Ramos (cell line): Measurements from ENCODE around the gene ZNF723.
"Not testable (repeated sequence)": the region's sequence is repeated elsewhere in the genome, so short reads cannot be mapped to it uniquely, and the experiment has no call there.

Experiments used
- in situ Hi-C: fragments of 300-500 bp; cut with MboI; formaldehyde crosslinking; loops from one replicate; pipeline ENCODE4 v1.14.3; 2022; ENCODE audit warnings: low sequenced_read_pairs; ENCODE audit not compliant: unreplicated experiment

ZNF723 gene

GRCh38 chr19:22832031-22832762 lies at the start of gene ZNF723:
Gene ZNF723 (plus strand): TSS chr19:22832291. CDS start chr19:22832380, 89 bp downstream.
- in situ Hi-C loops = no loop called here

DNA sequence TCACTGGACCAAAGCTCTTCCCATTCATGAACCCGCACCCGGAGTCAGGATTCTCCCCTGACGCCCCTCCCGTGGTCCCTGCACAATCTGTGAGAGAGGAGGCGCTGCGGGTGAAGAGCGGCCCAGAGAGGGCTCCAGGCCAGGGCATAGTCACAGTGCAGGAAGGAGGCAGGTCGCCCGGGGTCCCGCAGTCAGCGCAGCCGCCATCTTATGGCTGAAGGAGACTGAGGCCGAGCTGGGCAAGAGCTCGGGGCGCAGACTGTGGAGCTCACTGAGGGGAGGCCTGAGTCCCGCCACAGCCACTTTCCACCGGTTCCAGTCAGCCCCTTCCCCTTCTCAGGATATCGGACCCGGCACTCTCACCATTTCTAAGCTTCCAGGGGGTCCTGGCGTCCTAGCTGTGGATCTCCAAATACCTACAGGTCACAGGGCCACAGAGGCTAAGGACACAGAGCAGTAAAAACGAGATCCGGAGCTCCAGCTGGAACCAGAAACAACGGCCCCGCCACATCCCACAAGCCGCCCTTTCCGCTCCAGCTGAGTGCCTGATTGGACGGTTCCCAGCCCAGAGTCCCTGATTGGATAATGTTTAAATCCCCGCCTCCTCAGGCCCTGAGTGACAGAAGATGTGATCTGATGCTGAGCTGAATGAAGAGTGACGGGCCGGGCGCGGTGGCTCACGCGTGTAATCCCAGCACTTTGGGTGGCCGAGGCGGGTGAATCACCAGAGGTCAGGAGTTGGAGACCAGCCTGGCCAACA lies 48.3 kb upstream of the ZNF723 start, which contains the start of gene ZNF99:
Gene ZNF99 (minus strand): TSS at position 501 of the 760 bp plus-strand sequence. CDS start 135 bp downstream, at position 366.
- in situ Hi-C loops = no loop called here

DNA sequence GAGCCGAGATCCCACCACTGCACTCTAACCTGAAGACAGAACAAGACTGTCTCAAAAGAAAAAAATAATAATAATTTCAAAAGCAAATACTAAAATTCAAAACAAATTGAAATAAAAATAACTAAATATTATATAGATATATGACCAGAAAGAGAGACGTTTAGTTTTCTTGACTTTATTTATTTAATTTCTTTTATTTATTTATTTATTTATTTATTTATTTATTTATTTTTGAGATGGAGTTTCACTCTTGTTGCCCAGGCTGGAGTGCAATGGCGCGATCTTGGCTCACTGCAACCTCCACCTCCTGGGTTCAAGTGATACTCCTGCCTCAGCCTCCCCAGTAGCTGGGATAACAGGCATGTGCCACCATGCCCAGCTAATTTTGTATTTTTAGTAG lies 39.2 kb upstream of the ZNF723 start:
- in situ Hi-C loops = not testable (repeated sequence)

GRCh38 chr19:22797040-22797439 lies 35.1 kb upstream of the ZNF723 start:
- in situ Hi-C loops = no loop called here

GRCh38 chr19:22806418-22806817 lies 25.7 kb upstream of the ZNF723 start:
- in situ Hi-C loops = no loop called here

DNA sequence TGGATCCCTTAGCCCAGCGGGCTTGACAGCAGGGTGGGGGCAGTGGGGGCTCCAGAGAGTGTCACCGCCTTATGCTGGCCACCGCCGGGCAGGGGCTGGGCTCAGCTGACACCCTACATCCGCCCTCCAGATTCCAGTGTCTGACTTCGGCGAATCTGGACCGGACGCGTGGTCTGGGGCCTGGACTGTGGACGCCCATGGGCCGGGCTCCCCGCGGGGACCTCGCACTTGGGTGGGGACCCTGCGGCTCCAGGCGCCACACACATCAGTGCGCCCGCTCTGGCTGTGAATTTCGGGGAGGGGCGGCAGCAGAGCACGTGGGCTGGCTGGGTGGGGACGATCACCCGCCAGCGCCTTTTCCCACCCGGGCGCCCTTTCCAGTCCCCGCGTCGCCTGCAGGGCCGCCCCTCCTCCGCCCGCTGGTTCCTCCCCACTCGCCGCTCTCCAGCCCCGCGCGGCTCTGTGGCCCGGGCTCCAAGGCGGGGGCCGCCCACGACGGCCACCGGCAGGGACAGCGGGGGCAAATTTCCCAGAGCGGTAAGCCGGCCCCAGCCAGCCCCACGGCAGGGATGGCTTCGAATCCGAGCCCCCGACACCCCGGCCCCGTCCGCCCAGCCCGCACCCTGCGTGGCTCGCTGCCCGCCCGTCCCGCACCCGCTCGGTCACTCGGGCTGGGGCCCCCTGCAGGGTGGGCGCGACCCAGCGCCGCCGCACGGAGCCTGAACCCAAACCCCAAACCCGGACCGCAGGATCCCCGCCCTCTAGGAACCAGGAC lies 24.8 kb upstream of the ZNF723 start:
- in situ Hi-C loops = no loop called here

DNA sequence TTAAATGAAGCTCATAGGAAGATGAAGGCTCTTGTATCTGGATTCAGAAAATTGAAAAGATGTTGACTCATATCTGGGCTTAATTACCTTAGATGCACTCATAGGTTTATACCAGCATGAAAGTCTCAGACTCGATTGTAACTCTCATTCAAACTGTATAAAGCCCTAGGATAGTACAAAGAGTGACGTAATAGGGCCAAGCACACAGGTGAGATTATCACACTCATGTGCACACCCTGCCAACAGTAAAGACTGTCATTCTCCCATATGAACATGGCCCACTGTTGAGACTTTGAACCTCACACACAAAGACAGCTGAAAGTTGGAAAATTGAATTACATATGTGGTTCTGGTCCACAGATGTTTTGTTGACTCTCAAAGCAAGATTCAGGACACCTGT lies 18.0 kb upstream of the ZNF723 start:
- in situ Hi-C loops = no loop called here

DNA sequence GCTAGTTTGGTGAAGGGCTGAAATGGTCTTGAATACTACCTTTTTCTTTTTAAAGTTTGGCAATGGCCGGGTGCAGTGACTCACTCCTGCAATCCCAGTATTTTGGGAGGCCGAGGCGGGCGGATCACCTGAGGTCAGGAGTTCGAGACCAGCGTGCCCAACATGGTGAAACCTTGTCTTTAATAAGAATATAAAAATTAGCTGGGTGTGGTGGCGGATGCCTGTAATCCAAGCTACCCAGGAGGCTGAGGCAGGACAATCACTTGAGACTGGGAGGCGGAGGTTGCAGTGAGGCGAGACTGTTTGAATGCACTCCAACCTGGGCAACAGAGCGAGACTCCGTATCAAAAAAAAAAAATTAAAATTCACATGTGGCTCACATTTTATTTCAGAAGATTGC lies 880 bp upstream of the ZNF723 start:
- in situ Hi-C loops = no loop called here

DNA sequence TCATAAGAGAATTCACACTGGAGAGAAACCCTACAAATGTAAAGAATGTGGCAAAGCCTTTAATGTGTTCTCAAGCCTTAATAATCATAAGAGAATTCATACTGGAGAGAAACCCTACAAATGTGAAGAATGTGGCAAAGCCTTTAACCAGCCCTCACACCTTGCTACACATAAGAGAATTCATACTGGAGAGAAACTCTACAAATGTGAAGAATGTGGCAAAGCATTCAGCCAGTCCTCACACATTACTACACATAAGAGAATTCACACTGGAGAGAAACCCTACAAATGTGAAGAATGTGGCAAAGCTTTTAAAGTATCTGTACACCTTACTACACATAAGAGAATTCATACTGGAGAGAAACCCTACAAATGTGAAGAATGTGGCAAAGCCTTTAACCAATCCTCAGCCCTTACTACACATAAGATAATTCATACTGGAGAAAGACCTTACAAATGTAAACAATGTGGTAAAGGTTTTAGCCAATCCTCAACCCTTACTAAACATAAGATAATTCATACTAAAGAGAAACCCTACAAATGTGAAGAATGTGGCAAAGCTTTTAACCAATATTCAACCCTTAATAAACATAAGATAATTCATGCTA lies 25.7 kb downstream of the ZNF723 start:
- in situ Hi-C loops = not testable (repeated sequence)

GRCh38 chr19:22882797-22883196 lies 50.7 kb downstream of the ZNF723 start:
- in situ Hi-C loops = no loop called here

- in situ Hi-C loops = no loop called here
These were observed 61.8 kb downstream of the ZNF723 start for GRCh38 chr19:22893855-22894270.

DNA sequence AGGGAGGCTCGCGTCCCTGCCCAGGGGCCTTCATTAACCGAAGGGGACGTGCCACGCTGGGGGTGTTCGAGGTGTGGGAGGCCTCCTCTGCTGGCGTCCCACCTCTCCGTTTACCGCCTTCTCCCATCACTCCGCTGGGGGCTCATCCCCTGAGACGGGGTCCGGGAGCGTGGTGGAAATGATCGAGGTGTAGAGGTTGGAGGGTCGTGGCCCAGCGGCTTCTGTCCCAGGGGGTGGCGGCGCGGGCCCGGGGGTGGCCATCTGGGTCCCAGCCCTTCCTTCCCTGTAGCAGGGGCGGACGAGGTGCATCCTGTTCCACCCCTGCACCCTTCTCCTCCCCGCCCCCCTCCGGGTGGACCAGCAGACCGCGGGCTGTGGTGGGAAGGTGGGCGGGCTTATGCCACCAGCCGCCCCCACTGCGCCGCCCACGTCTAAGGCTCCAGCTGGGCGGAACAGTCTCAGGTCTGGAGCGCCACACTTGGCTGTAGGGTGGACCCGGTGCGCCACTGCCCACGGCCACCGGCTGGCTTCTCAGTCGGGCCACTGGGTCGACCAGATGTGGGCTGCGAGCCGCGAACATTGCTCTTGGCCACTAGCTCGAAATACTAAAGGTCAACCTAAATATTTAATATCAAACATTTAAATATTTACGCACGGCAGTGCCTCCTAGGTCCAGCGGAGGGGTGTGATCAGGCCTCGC lies 69.5 kb downstream of the ZNF723 start:
- in situ Hi-C loops = no loop called here
